Ovary (tissue), 9 donors: ENCODE measurements around the gene RTCB. TPM values are rescaled to one million over a fixed set of nuclear protein-coding genes. Genes with fewer than 3 reads are reported as not detected.

Experiments used
- DNase-seq, 5 donors: peaks; one replicate each; pipeline ENCODE4 v3.0.0-alpha.2; 2019 to 2020
- H3K27ac ChIP-seq, 2 donors: fragments of 200-600 bp; one replicate each; pipeline versions ENCODE4 v1.5.1 to v1.8.0; 2019 to 2022
- H3K27me3 ChIP-seq: fragments of 200-600 bp; one replicate; pipeline ENCODE4 v1.8.0; 2022
- H3K36me3 ChIP-seq: fragments of 200-600 bp; sonication (generic); one replicate; pipeline ENCODE4 v1.5.1; 2019
- H3K4me1 ChIP-seq: one replicate; pipeline ENCODE4 v1.8.1; 2013; ENCODE audit warnings: mild to moderate bottlenecking, moderate library complexity; ENCODE audit not compliant: insufficient read depth
- H3K4me3 ChIP-seq: fragments of 200-600 bp; sonication (generic); one replicate; pipeline ENCODE4 v1.5.1; 2017
- H3K9me3 ChIP-seq, 2 donors: fragments of 200-600 bp in 1 of 2; sonication (generic) in 1 of 2; one replicate each; pipeline versions ENCODE4 v1.5.1 to v1.8.1; 2013 to 2019; ENCODE audit warnings: mild to moderate bottlenecking in 1 of 2, moderate library complexity in 1 of 2
- EP300 ChIP-seq: sonication (generic); formaldehyde crosslinking; IDR thresholded peaks from one replicate; pipeline ENCODE4 v1.6.1; 2017; ENCODE audit warnings: antibody characterized with exemption
- POLR2A ChIP-seq: fragments of 450-650 bp; IDR thresholded peaks from one replicate; pipeline ENCODE4 v1.6.1; 2017; ENCODE audit warnings: antibody characterized with exemption, mild to moderate bottlenecking, moderate library complexity
- WGBS, 3 donors: extraction: QIAGEN DNeasy Blood & Tissue Kit in 1 of 3; methylation state at CpG; one replicate each; pipeline versions ENCODE4 v1.1.5 to v1.1.7; 2013 to 2017; 5-methylcytosine and 5-hydroxymethylcytosine counted together
- intact Hi-C, 4 donors: fragments of 100-400 bp; cut with DNase I; formaldehyde crosslinking; loops; one replicate each; pipeline versions ENCODE4 v1.11.0 to v1.15.1; 2022 to 2023
- polyA plus RNA-seq, 2 donors: library from polyadenylated mRNA; stranded (reverse); fragments of 200-250 nt in 1 of 2; fragments of 350-450 nt in 1 of 2; fragmentation: Illumina TruSeq in 1 of 2; extraction: RNeasy Lipid Tissue Mini Kit (QIAGEN cat#74804) in 1 of 2; gene quantifications; one replicate each; pipeline ENCODE4 v1.2.3, GENCODE V29; 2013 to 2014
- total RNA-seq, 7 donors: library from RNA; depleted of rRNA in 2 of 7; stranded (reverse); fragments of >200 nt in 2 of 7; fragmentation: NEBNext Ultra II Directional in 3 of 7; extraction: Animal tissue kit (Norgen Biotek cat#: 25700) in 3 of 7; gene quantifications; one replicate each; pipeline versions ENCODE4 v1.1.0 to v1.2.4, GENCODE V29; 2016 to 2023
- TF ChIP-seq, protein P1 (sequence below), 3 donors: fragments of 450-650 bp in 2 of 3; fragments of 200-600 bp in 1 of 3; IDR thresholded peaks; one replicate each; pipeline versions ENCODE4 v1.5.1 to v1.8.0; 2016 to 2022; ENCODE audit warnings: antibody characterized with exemption in 3 of 3, mild to moderate bottlenecking in 1 of 3
- donor health status: DM: no; HTN: no; CAD: no; lungs with moderate emphysema.
- donor health status: DM: no; HTN: no; CAD: no.
- donor health status: Bipolar disorder and iron deficiency.
- donor health status: DM: yes; HTN: yes; CAD: no.
- donor health status: DM: no; HTN: no; CAD: no.
- donor health status: DM: yes; HTN: yes; CAD: no.

RTCB gene
- total and polyA plus RNA-seq, 9 donors, result 42.9 to 92.6 (median 63.6) TPM

DNA sequence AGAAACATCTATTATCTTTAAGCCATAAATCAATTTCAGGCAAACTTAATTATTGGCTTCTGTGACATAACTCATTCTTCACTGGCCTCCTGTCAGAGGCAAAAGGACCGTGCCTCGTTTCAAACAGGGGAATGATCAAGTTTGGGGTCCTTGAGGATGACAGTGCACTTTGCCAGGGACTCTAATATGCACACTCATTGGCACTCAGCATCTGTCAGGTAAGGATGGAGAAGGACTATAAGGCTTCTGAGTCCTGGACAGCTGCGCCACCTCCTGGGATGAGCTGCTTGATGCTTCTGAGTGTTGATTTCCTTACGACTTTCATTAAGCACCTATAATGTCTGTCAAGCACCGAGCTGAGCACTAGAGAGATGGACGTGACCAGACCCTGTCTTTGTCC lies 32.0 kb upstream of the RTCB start:
- WGBS, 3 donors, result 30 to 44% (median 40%) methylated on average over 6 of the region's 6 CpGs
- TF ChIP-seq, protein P1, sequence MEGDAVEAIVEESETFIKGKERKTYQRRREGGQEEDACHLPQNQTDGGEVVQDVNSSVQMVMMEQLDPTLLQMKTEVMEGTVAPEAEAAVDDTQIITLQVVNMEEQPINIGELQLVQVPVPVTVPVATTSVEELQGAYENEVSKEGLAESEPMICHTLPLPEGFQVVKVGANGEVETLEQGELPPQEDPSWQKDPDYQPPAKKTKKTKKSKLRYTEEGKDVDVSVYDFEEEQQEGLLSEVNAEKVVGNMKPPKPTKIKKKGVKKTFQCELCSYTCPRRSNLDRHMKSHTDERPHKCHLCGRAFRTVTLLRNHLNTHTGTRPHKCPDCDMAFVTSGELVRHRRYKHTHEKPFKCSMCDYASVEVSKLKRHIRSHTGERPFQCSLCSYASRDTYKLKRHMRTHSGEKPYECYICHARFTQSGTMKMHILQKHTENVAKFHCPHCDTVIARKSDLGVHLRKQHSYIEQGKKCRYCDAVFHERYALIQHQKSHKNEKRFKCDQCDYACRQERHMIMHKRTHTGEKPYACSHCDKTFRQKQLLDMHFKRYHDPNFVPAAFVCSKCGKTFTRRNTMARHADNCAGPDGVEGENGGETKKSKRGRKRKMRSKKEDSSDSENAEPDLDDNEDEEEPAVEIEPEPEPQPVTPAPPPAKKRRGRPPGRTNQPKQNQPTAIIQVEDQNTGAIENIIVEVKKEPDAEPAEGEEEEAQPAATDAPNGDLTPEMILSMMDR (IDR thresholded peaks at IDR 0.05), result no peak
- TF ChIP-seq POLR2A (no peak), EP300 (no peak)
- intact Hi-C loops, result no loop called here

DNA sequence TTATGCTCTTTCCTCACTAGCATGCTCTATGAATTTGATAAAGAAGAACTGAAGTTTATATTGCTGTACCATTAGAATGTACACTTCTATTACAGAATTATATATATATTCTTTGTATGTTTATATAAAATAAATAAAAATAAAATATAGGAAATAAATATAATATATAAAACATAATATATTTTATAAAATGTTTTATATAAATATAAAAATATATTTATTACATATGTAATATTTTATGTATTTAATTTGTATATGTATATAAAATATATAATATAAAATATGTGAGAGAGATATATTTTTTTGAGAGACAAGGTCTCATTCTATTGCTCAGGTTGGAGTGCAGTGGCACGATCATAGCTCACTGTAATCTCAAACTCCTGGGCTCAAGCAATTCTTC lies 18.3 kb upstream of the RTCB start:
- WGBS, 3 donors, result 72 to 75% (median 72%) methylated on average over 1 of the region's 1 CpG
- no peaks in the 10 kb centered on the region for H3K27me3 ChIP-seq
- intact Hi-C loops, result no loop called here
- no peaks in the 10 kb centered on the region for H3K4me1 ChIP-seq
- no peak overlapping the region for H3K27ac ChIP-seq
- H3K4me3 ChIP-seq, result no peak overlapping the region
- DNase-seq, result no peak
- TF ChIP-seq POLR2A (no peak), EP300 (no peak)
- TF ChIP-seq, protein P1 (IDR thresholded peaks at IDR 0.05), result no peak
- H3K9me3 ChIP-seq, result no peaks in the 10 kb centered on the region
- H3K36me3 ChIP-seq, result no peaks in the 10 kb centered on the region

More for the DNA sequence above, 32.0 kb upstream of the RTCB start:
- H3K4me1 ChIP-seq, result no peaks in the 10 kb centered on the region
- H3K36me3 ChIP-seq, result no peaks in the 10 kb centered on the region
- H3K27ac ChIP-seq, result no peak overlapping the region
- no peaks in the 10 kb centered on the region for H3K9me3 ChIP-seq
- no peak overlapping the region for H3K4me3 ChIP-seq
- H3K27me3 ChIP-seq, result no peaks in the 10 kb centered on the region
- no peak for DNase-seq

DNA sequence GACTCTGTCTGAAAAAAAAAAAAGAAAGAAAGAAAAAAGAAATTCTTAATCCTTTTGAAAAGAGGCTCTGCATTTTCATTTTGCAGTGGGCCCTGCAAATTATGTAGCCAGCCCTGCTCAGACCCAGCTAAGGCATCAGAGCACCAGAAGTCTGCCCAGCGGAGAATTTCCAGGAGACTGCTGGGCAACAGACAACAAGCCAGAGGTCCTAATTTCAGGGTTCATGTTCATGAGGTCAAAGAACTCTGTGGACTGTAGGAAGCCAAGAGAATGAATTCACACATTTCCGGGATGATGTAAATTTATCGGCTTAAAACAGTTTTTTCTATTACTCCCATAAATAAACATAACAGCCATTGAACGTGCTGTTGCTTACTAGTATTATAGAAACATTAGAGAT lies 14.8 kb upstream of the RTCB start:
- TF ChIP-seq EP300 (no peak), POLR2A (no peak)
- TF ChIP-seq, protein P1 (IDR thresholded peaks at IDR 0.05), result no peak

DNA sequence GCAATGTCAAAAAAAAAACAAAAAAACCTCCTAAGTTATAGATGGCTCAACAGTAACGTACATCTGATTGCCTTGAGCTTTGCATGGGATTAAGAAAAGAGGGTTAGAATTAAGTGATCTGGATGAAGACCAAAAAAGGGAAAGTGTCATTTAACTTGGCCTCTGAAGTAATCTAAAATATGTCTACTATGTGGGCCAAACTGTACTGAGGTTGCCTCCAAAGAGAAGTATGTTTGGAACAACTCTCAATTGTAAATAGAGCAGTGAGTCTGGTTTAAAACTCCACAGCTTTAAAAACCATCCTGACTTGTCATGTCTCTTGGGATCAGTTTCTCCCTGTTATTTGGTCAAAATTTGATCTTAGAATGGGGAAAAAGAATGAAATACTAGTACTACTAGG lies 11.6 kb upstream of the RTCB start:
- no peaks in the 10 kb centered on the region for H3K4me1 ChIP-seq
- intact Hi-C loops, result no loop called here
- no peaks in the 10 kb centered on the region for H3K36me3 ChIP-seq
- TF ChIP-seq, protein P1 (IDR thresholded peaks at IDR 0.05), result no peak
- TF ChIP-seq EP300 (no peak), POLR2A (no peak)
- H3K27me3 ChIP-seq, result no peaks in the 10 kb centered on the region
- H3K4me3 ChIP-seq, result no peak overlapping the region
- DNase-seq, result no peak
- no peaks in the 10 kb centered on the region for H3K9me3 ChIP-seq
- WGBS, 3 donors, result 59 to 77% (median 72%) methylated on average over 1 of the region's 1 CpG
- H3K27ac ChIP-seq, result no peak overlapping the region

More for the DNA sequence above, 14.8 kb upstream of the RTCB start:
- 64 to 69% (median 66%) methylated on average over 4 of the region's 4 CpGs for WGBS, 3 donors
- intact Hi-C loops, result no loop called here
- Histone ChIP-seq H3K4me3 (no peak overlapping the region), H3K27me3 (no peaks in the 10 kb centered on the region), H3K27ac (no peak overlapping the region), H3K4me1 (no peaks in the 10 kb centered on the region), H3K9me3 (no peaks in the 10 kb centered on the region), H3K36me3 (no peaks in the 10 kb centered on the region)
- no peak for DNase-seq
